ENCODE measurements around the gene GABRR2.

DNA sequence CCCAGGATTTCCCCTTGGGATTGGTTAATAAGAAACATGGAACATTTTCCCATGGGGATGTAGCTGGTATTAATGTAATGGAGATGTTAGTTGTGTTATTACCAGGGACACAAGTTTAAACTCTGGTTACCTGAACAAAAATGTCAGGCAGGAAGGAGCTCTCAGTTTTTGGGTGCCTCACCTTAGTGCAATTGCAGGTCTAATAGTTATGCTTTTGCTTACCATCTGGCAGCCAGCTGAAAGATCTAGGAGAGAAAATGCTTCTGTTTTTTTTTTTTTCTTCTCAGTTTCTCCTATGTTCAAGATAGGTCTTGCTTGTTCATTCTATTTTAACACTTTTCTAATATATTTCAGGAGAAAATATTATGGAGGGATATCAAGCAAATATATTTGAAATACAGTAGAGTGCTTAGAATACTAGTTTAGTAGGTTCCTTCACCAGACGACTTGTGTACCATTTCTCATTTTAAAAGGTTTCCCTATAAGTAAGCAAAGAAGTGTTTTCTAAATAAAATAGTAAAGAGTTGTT, 41.6 kb upstream of the GABRR2 start:
- TF ChIP-seq, protein P1, sequence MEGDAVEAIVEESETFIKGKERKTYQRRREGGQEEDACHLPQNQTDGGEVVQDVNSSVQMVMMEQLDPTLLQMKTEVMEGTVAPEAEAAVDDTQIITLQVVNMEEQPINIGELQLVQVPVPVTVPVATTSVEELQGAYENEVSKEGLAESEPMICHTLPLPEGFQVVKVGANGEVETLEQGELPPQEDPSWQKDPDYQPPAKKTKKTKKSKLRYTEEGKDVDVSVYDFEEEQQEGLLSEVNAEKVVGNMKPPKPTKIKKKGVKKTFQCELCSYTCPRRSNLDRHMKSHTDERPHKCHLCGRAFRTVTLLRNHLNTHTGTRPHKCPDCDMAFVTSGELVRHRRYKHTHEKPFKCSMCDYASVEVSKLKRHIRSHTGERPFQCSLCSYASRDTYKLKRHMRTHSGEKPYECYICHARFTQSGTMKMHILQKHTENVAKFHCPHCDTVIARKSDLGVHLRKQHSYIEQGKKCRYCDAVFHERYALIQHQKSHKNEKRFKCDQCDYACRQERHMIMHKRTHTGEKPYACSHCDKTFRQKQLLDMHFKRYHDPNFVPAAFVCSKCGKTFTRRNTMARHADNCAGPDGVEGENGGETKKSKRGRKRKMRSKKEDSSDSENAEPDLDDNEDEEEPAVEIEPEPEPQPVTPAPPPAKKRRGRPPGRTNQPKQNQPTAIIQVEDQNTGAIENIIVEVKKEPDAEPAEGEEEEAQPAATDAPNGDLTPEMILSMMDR (conservative IDR thresholded peaks at IDR 0.05; ENCODE audit: low read length), result no peak
- TF ChIP-seq EZH2phosphoT487 (IDR thresholded peaks at IDR 0.05; ENCODE audit: borderline replicate concordance), result no peak

All from Loucy (cell line).